Measurements from ENCODE around the gene PDGFRB. TPM values are rescaled to one million over a fixed set of nuclear protein-coding genes. Genes with fewer than 3 reads are reported as not detected.
A peak's percentile ranks its signal among the peaks of the same experiment; 100 is the strongest.

The PDGFRB gene
- total and polyA plus RNA-seq, 9 donors: 102 to 302 (median 207) TPM

DNA sequence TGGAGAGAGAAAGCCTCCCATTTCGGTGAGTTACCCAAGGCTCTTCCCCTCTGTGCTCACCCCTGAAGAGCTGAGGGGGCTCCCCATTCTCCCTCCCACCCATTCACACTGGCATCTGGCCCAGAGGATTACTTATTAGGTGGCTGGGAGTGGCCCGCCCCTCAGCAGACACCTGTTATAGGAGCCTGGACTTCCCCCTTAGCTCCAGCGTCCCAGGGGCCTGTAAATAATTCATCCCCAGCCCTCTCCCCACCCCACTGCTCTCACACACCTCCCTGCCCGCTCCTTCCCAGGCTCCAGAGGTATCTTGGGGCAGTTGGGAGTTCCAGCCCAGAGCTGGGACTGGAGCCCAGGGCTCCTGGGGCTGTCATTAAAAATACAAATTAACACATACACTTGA lies 22.6 kb upstream of the PDGFRB start:
- Histone ChIP-seq H3K27ac (no peak overlapping the region), H3K9me3 (no peaks in the 10 kb centered on the region), H3K4me3 (no peak overlapping the region), H3K36me3 (no peaks in the 10 kb centered on the region), H3K27me3 (no peaks in the 10 kb centered on the region), H3K4me1 (ENCODE audit: insufficient read depth) (peaks cover 11% of the 10 kb centered on the region)
- intact Hi-C loops (cut with DNase I): no loop called here
- TF ChIP-seq, protein P1, sequence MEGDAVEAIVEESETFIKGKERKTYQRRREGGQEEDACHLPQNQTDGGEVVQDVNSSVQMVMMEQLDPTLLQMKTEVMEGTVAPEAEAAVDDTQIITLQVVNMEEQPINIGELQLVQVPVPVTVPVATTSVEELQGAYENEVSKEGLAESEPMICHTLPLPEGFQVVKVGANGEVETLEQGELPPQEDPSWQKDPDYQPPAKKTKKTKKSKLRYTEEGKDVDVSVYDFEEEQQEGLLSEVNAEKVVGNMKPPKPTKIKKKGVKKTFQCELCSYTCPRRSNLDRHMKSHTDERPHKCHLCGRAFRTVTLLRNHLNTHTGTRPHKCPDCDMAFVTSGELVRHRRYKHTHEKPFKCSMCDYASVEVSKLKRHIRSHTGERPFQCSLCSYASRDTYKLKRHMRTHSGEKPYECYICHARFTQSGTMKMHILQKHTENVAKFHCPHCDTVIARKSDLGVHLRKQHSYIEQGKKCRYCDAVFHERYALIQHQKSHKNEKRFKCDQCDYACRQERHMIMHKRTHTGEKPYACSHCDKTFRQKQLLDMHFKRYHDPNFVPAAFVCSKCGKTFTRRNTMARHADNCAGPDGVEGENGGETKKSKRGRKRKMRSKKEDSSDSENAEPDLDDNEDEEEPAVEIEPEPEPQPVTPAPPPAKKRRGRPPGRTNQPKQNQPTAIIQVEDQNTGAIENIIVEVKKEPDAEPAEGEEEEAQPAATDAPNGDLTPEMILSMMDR (IDR thresholded peaks at IDR 0.05): no peak
- TF ChIP-seq POLR2A (IDR thresholded peaks at IDR 0.05) (no peak), EP300 (IDR thresholded peaks at IDR 0.05) (no peak)
- 58 to 85% (median 63%) methylated on average over 4 of the region's 4 CpGs for WGBS, 3 donors
- no peak for DNase-seq

DNA sequence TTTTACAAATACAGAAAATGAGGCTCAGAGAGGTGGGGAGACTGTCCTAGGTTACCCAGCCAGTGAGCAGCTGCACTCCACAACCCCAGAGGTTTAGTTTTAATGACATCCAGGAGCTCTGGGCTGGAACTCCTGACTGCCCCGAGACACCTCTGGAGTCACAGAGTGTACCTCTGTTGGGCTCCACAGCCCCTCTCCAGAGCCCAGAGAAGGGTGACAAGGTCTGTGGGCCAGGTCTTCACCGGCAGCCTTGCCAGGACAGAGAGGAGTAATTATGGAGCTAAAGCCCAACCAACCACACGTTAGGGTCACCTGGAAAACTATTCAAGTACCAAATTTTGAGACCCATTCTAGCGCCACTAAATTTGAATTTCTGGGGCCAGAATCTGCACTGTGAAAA lies 22.1 kb upstream of the PDGFRB start:
- no peaks in the 10 kb centered on the region for H3K27me3 ChIP-seq
- intact Hi-C loops (cut with DNase I): no loop called here
- 64 to 76% (median 70%) methylated on average over 4 of the region's 4 CpGs for WGBS, 3 donors
- no peak for DNase-seq
- H3K4me3 ChIP-seq: no peak overlapping the region
- H3K9me3 ChIP-seq: no peaks in the 10 kb centered on the region
- H3K36me3 ChIP-seq: no peaks in the 10 kb centered on the region
- no peak overlapping the region for H3K27ac ChIP-seq
- H3K4me1 ChIP-seq (ENCODE audit: insufficient read depth): peaks cover 11% of the 10 kb centered on the region
- TF ChIP-seq POLR2A (IDR thresholded peaks at IDR 0.05): no peak
- TF ChIP-seq, protein P1 (IDR thresholded peaks at IDR 0.05): no peak
- TF ChIP-seq EP300 (IDR thresholded peaks at IDR 0.05): no peak

DNA sequence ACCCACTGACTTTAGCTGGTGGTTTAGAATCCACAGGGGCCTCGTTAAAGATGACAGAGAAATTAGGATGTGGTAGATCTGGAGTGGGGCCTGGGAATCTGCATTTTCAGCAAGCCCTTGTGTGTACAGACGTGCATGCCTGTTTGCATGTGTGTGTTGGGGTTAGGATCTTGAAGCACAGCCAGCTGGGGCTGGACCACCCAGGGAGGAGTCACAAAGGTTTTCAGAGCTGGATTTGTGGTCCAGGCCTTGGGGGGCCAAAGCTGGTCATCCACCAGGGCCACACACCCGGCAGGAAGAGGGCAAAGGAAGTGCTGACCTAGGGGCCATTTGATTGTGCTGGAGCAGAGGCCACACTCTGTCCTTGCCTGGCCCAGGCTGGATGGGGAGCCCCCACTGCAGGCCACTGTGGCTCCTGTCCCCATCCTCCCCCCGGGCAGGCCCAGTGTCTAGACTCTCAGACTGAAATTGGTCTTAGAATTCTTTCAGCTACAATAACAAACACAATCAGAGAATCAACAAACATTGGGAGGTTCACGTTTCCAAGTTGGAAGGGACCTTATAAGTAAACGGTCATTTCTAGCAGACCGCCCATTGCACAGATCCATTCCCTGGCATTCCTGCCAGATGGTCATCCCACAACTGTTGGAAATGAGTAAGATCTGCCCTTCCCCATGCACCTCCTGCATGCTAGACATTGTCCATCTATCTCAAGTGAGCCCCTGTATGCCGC lies 21.3 kb upstream of the PDGFRB start:
- Histone ChIP-seq H3K27me3 (no peaks in the 10 kb centered on the region), H3K27ac (no peak overlapping the region), H3K4me1 (ENCODE audit: insufficient read depth) (peaks cover 11% of the 10 kb centered on the region), H3K36me3 (no peaks in the 10 kb centered on the region), H3K9me3 (no peaks in the 10 kb centered on the region), H3K4me3 (no peak overlapping the region)
- intact Hi-C loops (cut with DNase I): no loop called here
- 56 to 68% (median 66%) methylated on average over 8 of the region's 8 CpGs for WGBS, 3 donors
- no peak for DNase-seq
- TF ChIP-seq, protein P1 (IDR thresholded peaks at IDR 0.05): no peak

GRCh38 chr5:150175536-150175935 lies 19.9 kb upstream of the PDGFRB start:
- no peak overlapping the region for H3K27ac ChIP-seq
- H3K9me3 ChIP-seq: no peaks in the 10 kb centered on the region
- peaks cover 11% of the 10 kb centered on the region for H3K4me1 ChIP-seq (ENCODE audit: insufficient read depth)
- H3K4me3 ChIP-seq: no peak overlapping the region
- no peaks in the 10 kb centered on the region for H3K27me3 ChIP-seq
- WGBS, 3 donors: 58 to 65% (median 63%) methylated on average over 5 of the region's 5 CpGs
- no peaks in the 10 kb centered on the region for H3K36me3 ChIP-seq
- TF ChIP-seq, protein P1 (IDR thresholded peaks at IDR 0.05): peak in 1 of 3 donors; percentile 35
- TF ChIP-seq POLR2A (IDR thresholded peaks at IDR 0.05) (no peak), EP300 (IDR thresholded peaks at IDR 0.05) (no peak)
- no peak for DNase-seq
- intact Hi-C loops (cut with DNase I): no loop called here

All from ovary (tissue), 9 donors.